Urinary bladder (tissue), 4 donors: Measurements from ENCODE around the gene DNM3. TPM values are rescaled to one million over a fixed set of nuclear protein-coding genes. Genes with fewer than 3 reads are reported as not detected.

ENCODE experiments used
- DNase-seq: peaks from one replicate; pipeline ENCODE4 v3.0.0-alpha.2; 2015; ENCODE audit errors: extremely low spot score
- H3K27ac ChIP-seq: one replicate; pipeline ENCODE4 v1.5.1; 2013; ENCODE audit warnings: low read depth, mild to moderate bottlenecking, moderate library complexity
- H3K36me3 ChIP-seq: one replicate; pipeline ENCODE4 v1.6.1; 2013; ENCODE audit warnings: mild to moderate bottlenecking, moderate library complexity; ENCODE audit not compliant: insufficient read depth
- H3K4me1 ChIP-seq: one replicate; pipeline ENCODE4 v1.6.1; 2013; ENCODE audit warnings: mild to moderate bottlenecking, moderate library complexity; ENCODE audit not compliant: insufficient read depth
- H3K4me3 ChIP-seq: one replicate; pipeline ENCODE4 v1.5.1; 2013; ENCODE audit warnings: low read depth, low read length
- WGBS: extraction: QIAGEN DNeasy Blood & Tissue Kit; methylation state at CpG from one replicate; pipeline ENCODE4 v1.1.7; 2013; 5-methylcytosine and 5-hydroxymethylcytosine counted together
- polyA plus RNA-seq: library from polyadenylated mRNA; stranded (reverse); fragments of 200-250 nt; gene quantifications from one replicate; pipeline ENCODE4 v1.2.3, GENCODE V29; 2013
- small RNA-seq: library from RNA; depleted of rRNA; stranded (forward); fragments of <200 nt; gene quantifications from one replicate; pipeline ENCODE3, GENCODE V24; 2014
- total RNA-seq: library from RNA; depleted of rRNA; stranded (reverse); fragments of >200 nt; gene quantifications from one replicate; pipeline ENCODE4 v1.2.3, GENCODE V29; 2014
- donor health status: healthy with polysubstance abuse.
- donor health status: healthy.

Gene DNM3
- total and polyA plus RNA-seq, 2 donors: 3.2 to 11.7 TPM

DNA sequence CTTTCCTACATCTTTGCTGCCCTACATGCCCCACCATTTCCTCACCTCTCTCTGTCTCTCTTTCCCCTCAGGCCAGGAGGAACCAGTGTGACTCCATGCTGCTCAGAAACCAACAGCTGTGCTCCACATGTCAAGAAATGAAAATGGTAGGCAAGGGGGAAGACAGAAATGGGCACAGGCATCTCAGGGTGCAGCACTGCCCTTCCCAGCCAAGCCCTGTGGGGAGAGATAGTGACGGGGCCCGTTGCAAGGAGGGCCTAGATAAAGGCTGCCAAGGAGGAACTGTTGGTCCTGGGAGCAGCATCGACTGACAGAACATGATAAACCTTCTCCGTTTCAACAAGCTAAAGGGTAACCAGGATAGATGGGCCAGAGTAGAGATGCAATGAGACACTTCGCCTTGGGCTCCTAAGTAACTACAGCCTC lies 615.1 kb downstream of the DNM3 start:
- Histone ChIP-seq H3K36me3 (no peaks in the 10 kb centered on the region), H3K4me1 (no peaks in the 10 kb centered on the region), H3K4me3 (no peak overlapping the region), H3K27ac (no peak overlapping the region)
- no peak for DNase-seq
- 90% methylated on average over 5 of the region's 5 CpGs for WGBS

DNA sequence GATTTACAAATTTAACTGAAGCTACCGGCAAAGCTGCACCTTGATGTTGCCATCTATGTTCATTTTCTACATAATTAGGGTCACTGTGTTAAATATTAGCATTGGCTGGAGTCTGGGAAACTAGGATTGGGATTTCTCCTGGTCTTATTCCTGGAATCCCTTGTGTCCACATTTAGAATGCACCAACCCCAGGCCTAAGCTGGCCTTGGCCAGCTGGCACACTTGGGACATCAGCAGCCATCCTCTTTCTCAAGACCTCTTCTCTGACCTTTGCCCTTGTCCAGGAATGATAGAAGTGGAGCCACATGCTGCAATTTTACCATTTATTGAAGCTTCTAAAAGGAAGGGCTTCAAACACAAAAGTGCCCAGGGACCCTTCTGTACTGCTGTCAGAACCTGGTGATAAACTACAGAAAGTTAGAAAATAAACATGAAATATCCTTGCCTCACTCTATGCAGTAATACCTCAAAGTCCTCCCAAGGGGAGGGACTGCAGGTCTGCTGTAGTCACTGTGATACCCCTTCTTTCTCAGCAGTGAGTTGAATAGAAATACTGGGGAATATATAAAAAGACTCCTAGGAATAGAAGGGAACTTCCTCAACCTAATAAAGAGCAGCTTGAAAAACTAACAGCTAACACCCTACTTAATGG lies 616.3 kb downstream of the DNM3 start:
- Histone ChIP-seq H3K4me1 (no peaks in the 10 kb centered on the region), H3K4me3 (no peak overlapping the region), H3K36me3 (no peaks in the 10 kb centered on the region), H3K27ac (no peak overlapping the region)
- WGBS: 92% methylated on average over 1 of the region's 1 CpG
- DNase-seq: no peak

DNA sequence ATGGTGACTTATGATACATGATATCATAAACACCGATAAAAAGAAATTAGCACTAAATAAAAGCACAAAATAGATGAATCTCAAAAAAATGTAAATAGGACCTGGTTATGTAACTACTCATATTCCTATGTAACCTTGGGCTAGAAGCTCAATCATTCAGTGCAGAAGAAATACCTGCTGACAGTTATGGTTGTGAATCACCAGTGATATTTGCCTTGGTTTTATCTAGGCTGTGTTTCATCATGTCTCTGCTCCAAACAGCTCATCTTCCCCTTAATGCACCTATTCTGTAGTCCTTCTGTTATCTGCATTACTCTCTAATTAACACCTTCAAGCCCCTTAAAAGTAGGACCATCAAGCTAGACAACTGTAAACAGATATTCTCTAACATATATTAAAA lies 618.9 kb downstream of the DNM3 start:
- no peak for DNase-seq
- Histone ChIP-seq H3K4me1 (no peaks in the 10 kb centered on the region), H3K27ac (no peak overlapping the region), H3K36me3 (no peaks in the 10 kb centered on the region), H3K4me3 (no peak overlapping the region)
- WGBS: 80% methylated on average over 1 of the region's 1 CpG

DNA sequence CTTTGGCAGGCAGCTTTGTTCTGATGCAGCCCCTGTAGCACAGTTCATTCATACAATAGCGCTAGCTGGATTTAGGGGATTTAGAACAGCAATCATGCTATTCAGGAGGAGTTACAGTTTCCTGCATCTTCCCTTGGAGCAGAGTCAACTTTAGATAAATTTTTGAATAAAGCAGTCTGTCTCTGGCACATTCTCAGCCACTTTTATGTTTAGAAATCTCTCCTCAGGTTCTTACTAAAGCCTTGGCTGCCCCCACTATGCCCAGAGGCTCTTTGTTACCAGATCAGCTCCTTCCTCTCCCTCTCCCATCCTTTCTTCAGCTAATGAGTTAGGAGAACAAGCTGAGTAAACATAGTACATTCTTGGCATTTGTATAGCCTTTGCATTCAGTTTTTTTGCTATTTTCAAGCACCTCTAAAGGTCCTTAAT lies 619.6 kb downstream of the DNM3 start:
- Histone ChIP-seq H3K36me3 (no peaks in the 10 kb centered on the region), H3K4me1 (no peaks in the 10 kb centered on the region), H3K4me3 (no peak overlapping the region), H3K27ac (no peak overlapping the region)
- WGBS: 32% methylated on average over 1 of the region's 1 CpG
- DNase-seq: no peak

Small RNA genes lying within 50 kb of the gene (small RNA-seq; reads per million reads assigned to genes)
- 8.2 reads per million, percentile 93 among the genes with 10 or more reads in this experiment for gene MIR199A2
- gene RNU6-157P: not detected

Other genes with a start within 250 kb of the DNM3 start
- gene MYOCOS, start 219.3 kb upstream of the DNM3 start, total RNA-seq: not detected
- gene MYOCOS, start 219.3 kb upstream of the DNM3 start, polyA plus RNA-seq: not detected
- 1.4 TPM for gene MYOC, start 188.8 kb upstream of the DNM3 start, total RNA-seq
- gene MYOC, start 188.8 kb upstream of the DNM3 start, polyA plus RNA-seq: 32.2 TPM
- 20.9 TPM for gene VAMP4, start 99.4 kb upstream of the DNM3 start, total RNA-seq
- 8.1 TPM for gene VAMP4, start 99.4 kb upstream of the DNM3 start, polyA plus RNA-seq
- 14.9 TPM for gene METTL13, start 59.8 kb upstream of the DNM3 start, total RNA-seq
- 22.1 TPM for gene METTL13, start 59.8 kb upstream of the DNM3 start, polyA plus RNA-seq